KMS-11 (cell line): ENCODE results near the gene EBLN1.
A peak's percentile ranks its signal among the peaks of the same experiment; 100 is the strongest.

Experiments
- H2AFZ ChIP-seq: fragments of 200-600 bp; sonication (generic); 2 replicates; pipeline ENCODE4 v1.6.1; 2016; ENCODE audit warnings: antibody characterized with exemption, mixed run types, low read depth
- H3K27ac ChIP-seq: fragments of 200-600 bp; sonication (generic); 2 replicates; pipeline ENCODE4 v1.6.1; 2016; ENCODE audit warnings: mild to moderate bottlenecking, mixed run types
- H3K27me3 ChIP-seq: fragments of 200-600 bp; sonication (generic); 2 replicates; pipeline ENCODE4 v1.6.1; 2017; ENCODE audit warnings: mild to moderate bottlenecking, low read depth, mixed run types, moderate library complexity; ENCODE audit not compliant: insufficient read depth
- H3K36me3 ChIP-seq: fragments of 200-600 bp; sonication (generic); 2 replicates; pipeline ENCODE4 v1.6.1; 2017; ENCODE audit warnings: mild to moderate bottlenecking, mixed run types; ENCODE audit not compliant: insufficient read depth
- H3K4me1 ChIP-seq: fragments of 200-600 bp; sonication (generic); 2 replicates; pipeline ENCODE4 v1.6.1; 2016; ENCODE audit warnings: mild to moderate bottlenecking, low read depth, mixed run types; ENCODE audit not compliant: poor library complexity, severe bottlenecking
- H3K4me2 ChIP-seq: fragments of 200-600 bp; sonication (generic); 2 replicates; pipeline ENCODE4 v1.7.0; 2016; ENCODE audit warnings: mild to moderate bottlenecking, mixed run types
- H3K4me3 ChIP-seq: fragments of 200-600 bp; sonication (generic); IDR thresholded peaks from 2 replicates; pipeline ENCODE4 v1.6.1; 2017; ENCODE audit warnings: low read depth, low read length, mixed read lengths; ENCODE audit not compliant: insufficient read depth
- H3K79me2 ChIP-seq: fragments of 200-600 bp; sonication (generic); 2 replicates; pipeline ENCODE4 v1.6.1; 2016; ENCODE audit warnings: low read depth, mixed run types; ENCODE audit not compliant: insufficient read depth
- H3K9ac ChIP-seq: fragments of 200-600 bp; sonication (generic); 2 replicates; pipeline ENCODE4 v1.6.1; 2016; ENCODE audit warnings: mild to moderate bottlenecking, mixed run types
- H4K20me1 ChIP-seq: fragments of 200-600 bp; sonication (generic); 2 replicates; pipeline ENCODE4 v1.6.1; 2016; ENCODE audit warnings: mild to moderate bottlenecking, mixed run types; ENCODE audit not compliant: insufficient read depth
- CTCF ChIP-seq: fragments of 200-600 bp; sonication (generic); conservative IDR thresholded peaks from 2 replicates; pipeline ENCODE4 v1.6.1; 2017; ENCODE audit warnings: low read depth, mild to moderate bottlenecking, antibody characterized with exemption, low read length, moderate library complexity, mixed read lengths

The EBLN1 gene

GRCh38 chr10:22228167-22228938 is 10.5 kb upstream of the EBLN1 start:
- no peaks in the 10 kb centered on the region for H3K36me3 ChIP-seq
- H3K27me3 ChIP-seq = no peaks in the 10 kb centered on the region
- peak overlapping the region; percentile 83 for H2AFZ ChIP-seq
- peak overlapping the region; percentile 75 for H3K9ac ChIP-seq
- no peak overlapping the region for H3K4me3 ChIP-seq
- H3K27ac ChIP-seq = peak overlapping the region; percentile 80
- H3K4me2 ChIP-seq = peak overlapping the region; percentile 92
- H3K4me1 ChIP-seq = peaks cover 18% of the 10 kb centered on the region
- no peaks in the 10 kb centered on the region for H3K79me2 ChIP-seq
- TF ChIP-seq CTCF = no peak
- no peaks in the 10 kb centered on the region for H4K20me1 ChIP-seq

DNA sequence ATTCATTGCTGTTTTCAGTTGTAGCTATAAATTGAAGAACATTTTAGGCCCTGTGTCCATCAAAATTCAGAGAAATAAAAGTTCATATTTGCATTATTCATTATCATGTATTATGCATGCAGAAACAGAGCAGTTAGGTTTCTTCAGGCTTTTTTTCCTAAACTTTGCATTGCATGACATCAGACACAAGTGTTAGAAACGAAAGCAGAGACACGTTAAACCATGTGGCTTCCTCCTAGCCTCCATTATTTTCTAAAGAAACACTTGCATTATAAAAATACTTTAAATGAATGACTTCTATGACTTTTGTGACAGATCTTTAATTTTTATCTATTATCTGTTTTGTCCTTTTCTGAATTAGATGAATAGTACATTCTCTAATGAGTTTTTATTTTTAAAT is 8.8 kb upstream of the EBLN1 start:
- Histone ChIP-seq H4K20me1 (no peaks in the 10 kb centered on the region), H3K9ac (no peak overlapping the region), H3K4me3 (no peak overlapping the region), H3K36me3 (no peaks in the 10 kb centered on the region), H3K79me2 (no peaks in the 10 kb centered on the region), H2AFZ (no peak overlapping the region), H3K27ac (no peak overlapping the region), H3K27me3 (no peaks in the 10 kb centered on the region), H3K4me2 (no peak overlapping the region), H3K4me1 (peaks cover 32% of the 10 kb centered on the region)
- no peak for TF ChIP-seq CTCF

DNA sequence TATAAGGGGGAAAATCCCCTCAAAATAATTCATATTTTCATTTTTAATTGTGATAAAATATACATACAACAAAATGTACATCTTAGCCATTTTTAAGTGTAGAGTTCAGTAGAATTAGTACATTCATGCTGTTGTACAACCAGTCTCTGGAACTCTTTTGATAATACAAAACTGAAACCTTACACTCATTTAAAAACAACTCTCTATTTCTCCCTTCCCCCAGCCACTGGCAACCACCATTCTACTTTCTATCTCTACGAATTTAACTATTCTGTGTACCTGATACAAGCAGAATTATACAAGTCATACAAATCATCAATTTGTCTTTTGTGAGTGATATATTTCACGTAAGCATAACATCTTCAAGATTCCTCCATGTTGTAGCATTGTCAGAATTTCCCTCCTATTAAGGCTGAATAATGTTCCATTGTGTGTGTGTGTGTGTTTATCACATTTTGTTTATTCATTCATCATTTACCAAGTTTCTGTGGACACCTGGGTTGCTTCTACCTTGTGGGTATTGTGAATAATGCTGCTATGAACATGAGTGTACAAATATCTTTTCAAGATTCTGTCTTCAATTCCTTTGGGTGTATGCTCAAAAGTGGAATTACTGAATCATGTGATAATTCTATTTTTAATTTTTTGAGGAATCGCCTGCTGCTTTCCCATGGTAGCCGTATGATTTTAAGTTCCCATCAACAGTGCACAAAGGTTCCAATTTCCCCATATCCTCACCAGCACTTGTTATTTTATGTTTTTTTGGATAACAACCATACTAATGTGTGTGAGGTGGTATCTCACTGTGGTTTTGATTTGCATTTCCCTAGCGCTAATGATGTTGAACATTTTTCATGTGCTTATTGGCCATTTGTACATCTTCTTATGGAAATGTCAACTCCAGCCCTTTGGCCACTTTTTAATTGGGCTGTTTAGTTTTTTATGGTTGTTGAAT is 4.7 kb upstream of the EBLN1 start:
- Histone ChIP-seq H3K4me1 (peaks cover 21% of the 10 kb centered on the region), H4K20me1 (no peaks in the 10 kb centered on the region), H3K9ac (no peak overlapping the region), H3K4me2 (peak overlapping the region; percentile 44), H2AFZ (no peak overlapping the region), H3K79me2 (no peaks in the 10 kb centered on the region), H3K36me3 (no peaks in the 10 kb centered on the region), H3K27me3 (no peaks in the 10 kb centered on the region), H3K4me3 (no peak overlapping the region), H3K27ac (peak overlapping the region; percentile 8; the same call in 1 of the 2 replicates)
- TF ChIP-seq CTCF = no peak

GRCh38 chr10:22219308-22219707 is 1.5 kb upstream of the EBLN1 start:
- no peaks in the 10 kb centered on the region for H3K27me3 ChIP-seq
- no peaks in the 10 kb centered on the region for H3K79me2 ChIP-seq
- no peaks in the 10 kb centered on the region for H4K20me1 ChIP-seq
- H2AFZ ChIP-seq = no peak overlapping the region
- no peaks in the 10 kb centered on the region for H3K36me3 ChIP-seq
- H3K9ac ChIP-seq = no peak overlapping the region
- no peak overlapping the region for H3K4me3 ChIP-seq
- peaks cover 21% of the 10 kb centered on the region for H3K4me1 ChIP-seq
- H3K4me2 ChIP-seq = no peak overlapping the region
- no peak overlapping the region for H3K27ac ChIP-seq
- no peak for TF ChIP-seq CTCF
